HepG2 (cell line): ENCODE data around the gene SLC9A1. TPM values are rescaled to one million over a fixed set of nuclear protein-coding genes. Genes with fewer than 3 reads are reported as not detected.

Source experiments
- ATAC-seq: fragments of 200-7000 bp; cut with Tn5 transposase; 3 replicates; pipeline ENCODE4 v1.9.1; 2020; ENCODE audit warnings: mild to moderate bottlenecking, moderate library complexity
- BruUV-seq: library from RNA; stranded (reverse); fragments of 400-500 nt; replicated peaks from 2 replicates; lab custom pipeline; 2021; lab: Mats Ljungman, UMichigan
- CTCF ChIA-PET: fragments of 300-600 bp; formaldehyde crosslinking; extraction: SDS; loops from one replicate; lab custom pipeline; 2021; ENCODE audit warnings: low total read pairs, inconsistent platforms, low intra/inter-chr PET ratio; lab: Yijun Ruan, JAX
- POLR2A ChIA-PET: fragments of 350-600 bp; sonication (Branson Sonifier 250); formaldehyde crosslinking; loops from one replicate; lab custom pipeline; 2020; ENCODE audit warnings: antibody characterized with exemption, inconsistent platforms; lab: Yijun Ruan, JAX
- DNase-seq: peaks from one replicate; pipeline ENCODE4 v3.0.0-alpha.2; 2015; ENCODE audit warnings: low spot score
- FAIRE-seq: peaks from 3 replicates; lab custom pipeline; 2011; peaks lifted over from hg19 to GRCh38; lab: Jason Lieb, UNC
- H2AFZ ChIP-seq: one replicate; pipeline ENCODE4 v1.6.1; 2011; ENCODE audit warnings: low read length, inconsistent platforms
- H3K27ac ChIP-seq: fragments of 300-600 bp; 3 replicates; pipeline ENCODE4 v1.8.0; 2011; ENCODE audit warnings: mixed run types, mild to moderate bottlenecking, mixed read lengths, low read length, inconsistent platforms; ENCODE audit not compliant: insufficient read depth; ENCODE audit errors: extremely low read length
- H3K27me3 ChIP-seq, 2 experiments: fragments of 200-600 bp in 1 of 2; 2 replicates in 1 of 2; 3 replicates in 1 of 2; pipeline versions ENCODE4 v1.6.0 to v1.8.0; 2011; ENCODE audit warnings: low read length in 2 of 2, mild to moderate bottlenecking in 2 of 2, moderate library complexity in 2 of 2, inconsistent platforms in 1 of 2; ENCODE audit not compliant: insufficient read depth in 2 of 2, control insufficient read depth in 1 of 2
- H3K36me3 ChIP-seq, 2 experiments: fragments of 200-600 bp in 1 of 2; replicated peaks in 1 of 2; 2 replicates in 1 of 2; 3 replicates in 1 of 2; pipeline versions ENCODE4 v1.5.1 to v1.8.0; 2011; ENCODE audit warnings: low read length in 2 of 2, inconsistent platforms in 1 of 2; ENCODE audit not compliant: insufficient read depth in 2 of 2, control insufficient read depth in 1 of 2
- H3K4me1 ChIP-seq: 2 replicates; pipeline ENCODE4 v1.5.1; 2012; ENCODE audit warnings: low read length, inconsistent platforms; ENCODE audit not compliant: insufficient read depth
- H3K4me2 ChIP-seq: 2 replicates; pipeline ENCODE4 v1.6.0; 2011; ENCODE audit warnings: low read depth, low read length, inconsistent platforms
- H3K4me3 ChIP-seq, 3 experiments: fragments of 200-600 bp in 1 of 3; sonication (generic), shearing (Covaris generic) in 1 of 3; replicated peaks in 1 of 3; 2 replicates each; pipeline ENCODE4 v1.5.1; 2011 to 2016; ENCODE audit warnings: low read length in 3 of 3, inconsistent platforms in 2 of 3, low read depth in 2 of 3, mild to moderate bottlenecking in 2 of 3, control low read depth in 1 of 3, mixed read lengths in 1 of 3; ENCODE audit not compliant: insufficient read depth in 1 of 3
- H3K79me2 ChIP-seq: one replicate; pipeline ENCODE4 v1.6.1; 2011; ENCODE audit warnings: low read length, inconsistent platforms; ENCODE audit not compliant: insufficient read depth
- H3K9ac ChIP-seq: 2 replicates; pipeline ENCODE4 v1.6.0; 2011; ENCODE audit warnings: mild to moderate bottlenecking, low read depth, low read length, inconsistent platforms; ENCODE audit not compliant: insufficient read depth
- H3K9me3 ChIP-seq: 2 replicates; pipeline ENCODE4 v1.5.1; 2012; ENCODE audit warnings: mild to moderate bottlenecking, low read length
- H4K20me1 ChIP-seq: 2 replicates; pipeline ENCODE4 v1.6.0; 2011; ENCODE audit warnings: inconsistent platforms, mild to moderate bottlenecking, low read length, moderate library complexity; ENCODE audit not compliant: insufficient read depth
- FOXJ3 ChIP-seq: sonication (generic); formaldehyde crosslinking; IDR thresholded peaks from 2 replicates; pipeline ENCODE4 v1.4.0; 2020; ENCODE audit warnings: missing genetic modification reagents, mild to moderate bottlenecking, borderline replicate concordance
- GPN1 ChIP-seq: sonication (generic); formaldehyde crosslinking; IDR thresholded peaks from 2 replicates; pipeline ENCODE4 v1.5.1; 2020; ENCODE audit warnings: missing genetic modification reagents, borderline replicate concordance
- JUND ChIP-seq: sonication (generic); formaldehyde crosslinking; IDR thresholded peaks from 2 replicates; pipeline ENCODE4 v1.8.0; 2022; ENCODE audit warnings: mild to moderate bottlenecking, missing genetic modification reagents
- KDM2A ChIP-seq: sonication (generic); formaldehyde crosslinking; IDR thresholded peaks from 2 replicates; pipeline ENCODE4 v1.4.0; 2020; ENCODE audit warnings: low read depth, missing genetic modification reagents, borderline replicate concordance
- KDM5A ChIP-seq: fragments of 200-600 bp; sonication (generic); IDR thresholded peaks from 2 replicates; pipeline ENCODE4 v1.7.0; 2018; ENCODE audit warnings: antibody characterized with exemption, mild to moderate bottlenecking, low read length, borderline replicate concordance
- MAFK ChIP-seq, 2 experiments: IDR thresholded peaks in 1 of 2; conservative IDR thresholded peaks in 1 of 2; 2 replicates each; pipeline ENCODE4 v1.6.1; 2011; ENCODE audit warnings: improper control_type of control experiment in 2 of 2, low read length in 2 of 2
- MIXL1 ChIP-seq: IDR thresholded peaks from 2 replicates; pipeline ENCODE4 v1.6.1; 2016
- PAWR ChIP-seq: sonication (generic); formaldehyde crosslinking; IDR thresholded peaks from 2 replicates; pipeline ENCODE4 v1.4.0; 2020; ENCODE audit warnings: missing genetic modification reagents, mild to moderate bottlenecking, borderline replicate concordance
- SIN3B ChIP-seq: fragments of 150-350 bp; IDR thresholded peaks from 2 replicates; pipeline ENCODE4 v1.6.1; 2014; ENCODE audit warnings: low read length
- ZFAT ChIP-seq: sonication (generic); formaldehyde crosslinking; conservative IDR thresholded peaks from 2 replicates; pipeline ENCODE4 v1.8.1; 2023; ENCODE audit warnings: missing genetic modification reagents, inconsistent platforms
- ZNF629 ChIP-seq: sonication (generic); formaldehyde crosslinking; conservative IDR thresholded peaks from 2 replicates; pipeline ENCODE4 v1.5.0; 2020; ENCODE audit warnings: missing genetic modification reagents
- ZNF816 ChIP-seq: sonication (generic); formaldehyde crosslinking; IDR thresholded peaks from 2 replicates; pipeline ENCODE4 v1.8.0; 2022; ENCODE audit warnings: missing genetic modification reagents, mild to moderate bottlenecking, borderline replicate concordance
- WGBS: methylation state at CpG from one replicate; pipeline ENCODE4 v1.1.6; 2017; ENCODE audit warnings: low lambda C conversion rate; 5-methylcytosine and 5-hydroxymethylcytosine counted together
- in situ Hi-C: cut with HindIII; loops from 2 replicates; pipeline ENCODE4 v1.10.0; 2017; ENCODE audit warnings: low pct_unique_long_range_greater_than_20kb; ENCODE audit not compliant: extremely low pct_ligation_motif_present
- intact Hi-C: fragments of 100-400 bp; cut with micrococcal nuclease; formaldehyde crosslinking; loops from one replicate; pipeline ENCODE4 v1.10.0; 2022; ENCODE audit not compliant: unreplicated experiment
- polyA plus RNA-seq, 8 experiments: library from polyadenylated mRNA; depleted of rRNA in 3 of 8; stranded (reverse) in 7 of 8; unstranded in 1 of 8; fragments of >200 nt; fragmentation: Illumina TruSeq in 4 of 8; extraction: Trizol in 4 of 8; gene quantifications; 2 replicates each; pipeline versions ENCODE4 v1.2.1 to v1.2.3, GENCODE V29; 2011 to 2016; ENCODE audit warnings: low read depth in 4 of 8, missing spikeins in 1 of 8, mixed read lengths in 1 of 8; ENCODE audit not compliant: insufficient read depth in 1 of 8
- total RNA-seq, 5 experiments: library from RNA; depleted of rRNA; stranded (reverse); fragments of >200 nt; fragmentation: Illumina TruSeq; extraction: Trizol; gene quantifications; 2 replicates each; pipeline ENCODE4 v1.2.3, GENCODE V29; 2016; ENCODE audit warnings: low read depth in 1 of 5
- TF ChIP-seq, protein P1 (sequence below): IDR thresholded peaks from 2 replicates; pipeline ENCODE4 v1.6.1; 2016; ENCODE audit warnings: low read depth, borderline replicate concordance
- TF ChIP-seq, protein P2 (sequence below): IDR thresholded peaks from 2 replicates; pipeline ENCODE4 v1.4.0; 2020; ENCODE audit warnings: mild to moderate bottlenecking, missing genetic modification reagents
- TF ChIP-seq, protein P3 (sequence below): IDR thresholded peaks from 2 replicates; pipeline ENCODE4 v1.6.1; 2012; ENCODE audit warnings: inconsistent platforms
- TF ChIP-seq, protein P4 (sequence below): sonication (generic); formaldehyde crosslinking; conservative IDR thresholded peaks from 2 replicates; pipeline ENCODE4 v1.4.0; 2020; ENCODE audit warnings: missing genetic modification reagents
- TF ChIP-seq, protein P5 (sequence below): sonication (generic); formaldehyde crosslinking; IDR thresholded peaks from 2 replicates; pipeline ENCODE4 v1.8.0; 2023; ENCODE audit warnings: mild to moderate bottlenecking, missing genetic modification reagents
- TF ChIP-seq, protein P6 (sequence below): sonication (generic); formaldehyde crosslinking; IDR thresholded peaks from 2 replicates; pipeline ENCODE4 v1.4.0; 2020; ENCODE audit warnings: mild to moderate bottlenecking, missing genetic modification reagents

SLC9A1 gene
- total and polyA plus RNA-seq, 2 of the 13 experiments (the other 11 are each of a cell fraction or from before 2014, with no cell fraction given): 1.4 to 2.9 TPM

DNA sequence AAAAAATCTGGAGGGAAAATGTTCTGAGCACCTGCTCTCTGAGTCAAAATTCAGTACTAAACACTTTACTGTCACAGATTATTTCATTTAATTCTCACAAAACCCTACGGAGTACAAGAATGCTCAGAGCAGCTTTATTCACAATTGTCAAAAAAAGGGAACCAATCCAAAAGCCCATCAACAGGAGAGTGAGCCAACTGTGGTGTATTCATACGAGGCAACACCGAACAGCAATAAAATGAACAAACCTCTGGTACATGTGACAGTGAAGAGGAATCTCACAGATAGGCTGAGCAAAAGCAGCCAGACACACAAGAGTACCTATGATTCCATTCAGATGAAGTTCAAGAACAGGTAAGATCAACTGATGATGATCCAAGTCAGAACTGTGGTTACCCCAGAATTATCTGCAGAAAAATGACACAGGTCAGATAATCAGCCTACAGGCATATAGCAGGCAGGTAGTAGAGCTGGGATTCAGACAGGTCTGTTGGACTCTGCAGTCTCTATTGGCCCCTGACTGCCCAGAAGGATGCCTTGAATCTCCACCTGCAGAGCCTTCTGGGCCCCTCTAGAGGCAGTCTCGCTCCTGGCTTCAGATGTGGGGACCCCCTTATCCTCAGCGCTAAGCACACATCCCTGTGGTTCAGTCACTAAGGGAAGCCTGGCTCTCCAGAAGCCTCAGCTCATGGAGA lies 19.2 kb downstream of the SLC9A1 start:
- ChIA-PET CTCF (no interaction called here), POLR2A (interaction anchor here (1.1 kb wide), 1 partner anchor 19 kb away, joined by 3 read pairs; the partner anchor contains the start of gene SLC9A1)
- Histone ChIP-seq H4K20me1 (no peaks in the 10 kb centered on the region), H3K27me3 (no peaks in the 10 kb centered on the region), H3K9ac (no peak overlapping the region), H3K36me3 (no peaks in the 10 kb centered on the region), H3K4me3 (no peak overlapping the region), H2AFZ (no peak overlapping the region), H3K27ac (no peak overlapping the region), H3K79me2 (no peaks in the 10 kb centered on the region), H3K4me2 (no peak overlapping the region), H3K4me1 (peaks cover 26% of the 10 kb centered on the region), H3K9me3 (no peaks in the 10 kb centered on the region)
- intact Hi-C loops: no loop called here
- DNase-seq (no peak), ATAC-seq (peak; percentile 30; the same call in 2 of the 3 replicates), FAIRE-seq (no peak)
- in situ Hi-C loops: no loop called here
- BruUV-seq: no TSS peak
- 94% methylated on average over 4 of the region's 5 CpGs for WGBS
- TF ChIP-seq SIN3B: no peak
- no peak for TF ChIP-seq FOXJ3 (CRISPR knock-in tag)
- no peak for TF ChIP-seq ZFAT (CRISPR knock-in tag)
- TF ChIP-seq, protein P1, sequence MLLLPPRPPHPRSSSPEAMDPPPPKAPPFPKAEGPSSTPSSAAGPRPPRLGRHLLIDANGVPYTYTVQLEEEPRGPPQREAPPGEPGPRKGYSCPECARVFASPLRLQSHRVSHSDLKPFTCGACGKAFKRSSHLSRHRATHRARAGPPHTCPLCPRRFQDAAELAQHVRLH (CRISPR knock-in tag): no peak
- TF ChIP-seq, protein P2, sequence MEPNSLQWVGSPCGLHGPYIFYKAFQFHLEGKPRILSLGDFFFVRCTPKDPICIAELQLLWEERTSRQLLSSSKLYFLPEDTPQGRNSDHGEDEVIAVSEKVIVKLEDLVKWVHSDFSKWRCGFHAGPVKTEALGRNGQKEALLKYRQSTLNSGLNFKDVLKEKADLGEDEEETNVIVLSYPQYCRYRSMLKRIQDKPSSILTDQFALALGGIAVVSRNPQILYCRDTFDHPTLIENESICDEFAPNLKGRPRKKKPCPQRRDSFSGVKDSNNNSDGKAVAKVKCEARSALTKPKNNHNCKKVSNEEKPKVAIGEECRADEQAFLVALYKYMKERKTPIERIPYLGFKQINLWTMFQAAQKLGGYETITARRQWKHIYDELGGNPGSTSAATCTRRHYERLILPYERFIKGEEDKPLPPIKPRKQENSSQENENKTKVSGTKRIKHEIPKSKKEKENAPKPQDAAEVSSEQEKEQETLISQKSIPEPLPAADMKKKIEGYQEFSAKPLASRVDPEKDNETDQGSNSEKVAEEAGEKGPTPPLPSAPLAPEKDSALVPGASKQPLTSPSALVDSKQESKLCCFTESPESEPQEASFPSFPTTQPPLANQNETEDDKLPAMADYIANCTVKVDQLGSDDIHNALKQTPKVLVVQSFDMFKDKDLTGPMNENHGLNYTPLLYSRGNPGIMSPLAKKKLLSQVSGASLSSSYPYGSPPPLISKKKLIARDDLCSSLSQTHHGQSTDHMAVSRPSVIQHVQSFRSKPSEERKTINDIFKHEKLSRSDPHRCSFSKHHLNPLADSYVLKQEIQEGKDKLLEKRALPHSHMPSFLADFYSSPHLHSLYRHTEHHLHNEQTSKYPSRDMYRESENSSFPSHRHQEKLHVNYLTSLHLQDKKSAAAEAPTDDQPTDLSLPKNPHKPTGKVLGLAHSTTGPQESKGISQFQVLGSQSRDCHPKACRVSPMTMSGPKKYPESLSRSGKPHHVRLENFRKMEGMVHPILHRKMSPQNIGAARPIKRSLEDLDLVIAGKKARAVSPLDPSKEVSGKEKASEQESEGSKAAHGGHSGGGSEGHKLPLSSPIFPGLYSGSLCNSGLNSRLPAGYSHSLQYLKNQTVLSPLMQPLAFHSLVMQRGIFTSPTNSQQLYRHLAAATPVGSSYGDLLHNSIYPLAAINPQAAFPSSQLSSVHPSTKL (CRISPR knock-in tag): no peak
- TF ChIP-seq, protein P3, sequence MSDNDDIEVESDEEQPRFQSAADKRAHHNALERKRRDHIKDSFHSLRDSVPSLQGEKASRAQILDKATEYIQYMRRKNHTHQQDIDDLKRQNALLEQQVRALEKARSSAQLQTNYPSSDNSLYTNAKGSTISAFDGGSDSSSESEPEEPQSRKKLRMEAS: no peak
- TF ChIP-seq, protein P4, sequence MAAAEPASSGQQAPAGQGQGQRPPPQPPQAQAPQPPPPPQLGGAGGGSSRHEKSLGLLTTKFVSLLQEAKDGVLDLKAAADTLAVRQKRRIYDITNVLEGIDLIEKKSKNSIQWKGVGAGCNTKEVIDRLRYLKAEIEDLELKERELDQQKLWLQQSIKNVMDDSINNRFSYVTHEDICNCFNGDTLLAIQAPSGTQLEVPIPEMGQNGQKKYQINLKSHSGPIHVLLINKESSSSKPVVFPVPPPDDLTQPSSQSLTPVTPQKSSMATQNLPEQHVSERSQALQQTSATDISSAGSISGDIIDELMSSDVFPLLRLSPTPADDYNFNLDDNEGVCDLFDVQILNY (CRISPR knock-in tag): no peak
- no peak for TF ChIP-seq JUND (CRISPR knock-in tag)
- no peak for TF ChIP-seq ZNF629
- no peak for TF ChIP-seq KDM2A (CRISPR knock-in tag)
- TF ChIP-seq MIXL1 (CRISPR knock-in tag): no peak
- no peak for TF ChIP-seq PAWR
- TF ChIP-seq KDM5A: no peak
- TF ChIP-seq, protein P5, sequence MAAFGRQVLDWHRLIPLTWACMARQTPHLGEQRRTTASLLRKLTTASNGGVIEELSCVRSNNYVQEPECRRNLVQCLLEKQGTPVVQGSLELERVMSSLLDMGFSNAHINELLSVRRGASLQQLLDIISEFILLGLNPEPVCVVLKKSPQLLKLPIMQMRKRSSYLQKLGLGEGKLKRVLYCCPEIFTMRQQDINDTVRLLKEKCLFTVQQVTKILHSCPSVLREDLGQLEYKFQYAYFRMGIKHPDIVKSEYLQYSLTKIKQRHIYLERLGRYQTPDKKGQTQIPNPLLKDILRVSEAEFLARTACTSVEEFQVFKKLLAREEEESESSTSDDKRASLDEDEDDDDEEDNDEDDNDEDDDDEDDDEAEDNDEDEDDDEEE (CRISPR knock-in tag): no peak
- TF ChIP-seq ZNF816 (CRISPR knock-in tag): no peak
- TF ChIP-seq, protein P6, sequence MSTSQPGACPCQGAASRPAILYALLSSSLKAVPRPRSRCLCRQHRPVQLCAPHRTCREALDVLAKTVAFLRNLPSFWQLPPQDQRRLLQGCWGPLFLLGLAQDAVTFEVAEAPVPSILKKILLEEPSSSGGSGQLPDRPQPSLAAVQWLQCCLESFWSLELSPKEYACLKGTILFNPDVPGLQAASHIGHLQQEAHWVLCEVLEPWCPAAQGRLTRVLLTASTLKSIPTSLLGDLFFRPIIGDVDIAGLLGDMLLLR: no peak
- no peak for TF ChIP-seq MAFK (conservative IDR thresholded peaks at IDR 0.05 in 1 of 2, IDR thresholded peaks at IDR 0.05 in 1 of 2; ENCODE audit: low read length in 2 of 2)
- no peak for TF ChIP-seq GPN1 (CRISPR knock-in tag)
